Measurements from ENCODE around the gene RHOH. TPM values are rescaled to one million over a fixed set of nuclear protein-coding genes. Genes with fewer than 3 reads are reported as not detected.
"Not testable (repeated sequence)": the region's sequence is repeated elsewhere in the genome, so short reads cannot be mapped to it uniquely, and the experiment has no call there.

Gene RHOH
- total RNA-seq, 1 donor from 2014 or later, result 0.54 TPM

- ATAC-seq (no peak), DNase-seq (ENCODE audit: missing footprints) (no peak)
- intact Hi-C loops (cut with DNase I), result no loop called here
These were observed 84.3 kb downstream of the RHOH start for GRCh38 chr4:40281099-40281498.

- ATAC-seq (no peak), DNase-seq (ENCODE audit: missing footprints) (no peak)
- intact Hi-C loops (cut with DNase I), result no loop called here
These were observed 85.1 kb downstream of the RHOH start for GRCh38 chr4:40281913-40282312.

GRCh38 chr4:40282857-40283256 lies 86.0 kb downstream of the RHOH start:
- intact Hi-C loops (cut with DNase I); DNase-seq (ENCODE audit: missing footprints); ATAC-seq: not testable (repeated sequence)

GRCh38 chr4:40283413-40283812 lies 86.6 kb downstream of the RHOH start:
- no peak for ATAC-seq
- no peak for DNase-seq (ENCODE audit: missing footprints)
- intact Hi-C loops (cut with DNase I), result no loop called here

- DNase-seq (ENCODE audit: missing footprints) (no peak), ATAC-seq (no peak)
- intact Hi-C loops (cut with DNase I), result no loop called here
These were observed 87.1 kb downstream of the RHOH start for GRCh38 chr4:40283968-40284367.

- ATAC-seq, result no peak
- intact Hi-C loops (cut with DNase I), result no loop called here
- DNase-seq (ENCODE audit: missing footprints), result no peak
These were observed 88.9 kb downstream of the RHOH start for GRCh38 chr4:40285692-40286091.

GRCh38 chr4:40288566-40288965 lies 91.7 kb downstream of the RHOH start:
- ATAC-seq, result no peak
- intact Hi-C loops (cut with DNase I), result no loop called here
- DNase-seq (ENCODE audit: missing footprints), result no peak

GRCh38 chr4:40289366-40290188 lies 92.7 kb downstream of the RHOH start:
- intact Hi-C loops (cut with DNase I), result no loop called here
- ATAC-seq (no peak), DNase-seq (ENCODE audit: missing footprints) (no peak)

- ATAC-seq; DNase-seq (ENCODE audit: missing footprints); intact Hi-C loops (cut with DNase I): not testable (repeated sequence)
These were observed 93.9 kb downstream of the RHOH start for GRCh38 chr4:40290611-40291186.

GRCh38 chr4:40292313-40292759 lies 95.5 kb downstream of the RHOH start:
- intact Hi-C loops (cut with DNase I), result no loop called here
- ATAC-seq (no peak), DNase-seq (ENCODE audit: missing footprints) (no peak)

- DNase-seq (ENCODE audit: missing footprints) (no peak), ATAC-seq (no peak)
- intact Hi-C loops (cut with DNase I), result no loop called here
These were observed 97.5 kb downstream of the RHOH start for GRCh38 chr4:40294339-40294738.

GRCh38 chr4:40295030-40295429 lies 98.2 kb downstream of the RHOH start:
- DNase-seq (ENCODE audit: missing footprints); ATAC-seq; intact Hi-C loops (cut with DNase I): not testable (repeated sequence)

GRCh38 chr4:40295572-40295971 lies 98.7 kb downstream of the RHOH start:
- no peak for DNase-seq (ENCODE audit: missing footprints)

More at GRCh38 chr4:40295572-40295971, 98.7 kb downstream of the RHOH start:
- no peak for ATAC-seq
- intact Hi-C loops (cut with DNase I), result no loop called here

Other genes starting within 250 kb of the RHOH start
- gene PDS5A, start 219.1 kb upstream of the RHOH start, total RNA-seq, result 32.6 TPM
- gene N4BP2, start 140.2 kb upstream of the RHOH start, total RNA-seq, result 4.1 TPM
- not detected for gene CHRNA9, start 138.3 kb downstream of the RHOH start, total RNA-seq